Upper lobe of right lung (tissue), 1 donor: ENCODE data around the gene NHEJ1. TPM values are rescaled to one million over a fixed set of nuclear protein-coding genes. Genes with fewer than 3 reads are reported as not detected.

Experiments used
- ATAC-seq: fragments of 200-7000 bp; cut with Tn5 transposase; one replicate; pipeline ENCODE4 v1.9.1; 2020; ENCODE audit warnings: mild to moderate bottlenecking, moderate library complexity
- DNase-seq: peaks from one replicate; pipeline ENCODE4 v3.0.0-alpha.2; 2020
- H3K27ac ChIP-seq: fragments of 200-600 bp; one replicate; pipeline ENCODE4 v1.8.0; 2022
- H3K27me3 ChIP-seq: fragments of 200-600 bp; one replicate; pipeline ENCODE4 v1.8.0; 2022; ENCODE audit warnings: mild to moderate bottlenecking
- H3K36me3 ChIP-seq: fragments of 200-600 bp; one replicate; pipeline ENCODE4 v1.8.0; 2022
- H3K4me1 ChIP-seq: fragments of 200-600 bp; one replicate; pipeline ENCODE4 v1.8.0; 2022
- H3K4me3 ChIP-seq: fragments of 200-600 bp; one replicate; pipeline ENCODE4 v1.8.0; 2022; ENCODE audit warnings: mild to moderate bottlenecking
- H3K9me3 ChIP-seq: fragments of 200-600 bp; one replicate; pipeline ENCODE4 v1.8.0; 2022
- intact Hi-C: fragments of 100-400 bp; cut with DNase I; formaldehyde crosslinking; loops from one replicate; pipeline ENCODE4 v1.11.0; 2022
- total RNA-seq: library from RNA; stranded (reverse); fragmentation: NEBNext Ultra II Directional; extraction: Animal tissue kit (Norgen Biotek cat#: 25700); gene quantifications from one replicate; pipeline ENCODE4 v1.2.1, GENCODE V29; 2021
- TF ChIP-seq, protein P1 (sequence below): fragments of 200-600 bp; IDR thresholded peaks from one replicate; pipeline ENCODE4 v1.8.0; 2022; ENCODE audit warnings: antibody characterized with exemption
- donor health status: DM: no; HTN: yes; CAD: no; lungs with severe emphysema.

NHEJ1 gene
- total RNA-seq, 1 donor from 2014 or later: 14.3 TPM

DNA sequence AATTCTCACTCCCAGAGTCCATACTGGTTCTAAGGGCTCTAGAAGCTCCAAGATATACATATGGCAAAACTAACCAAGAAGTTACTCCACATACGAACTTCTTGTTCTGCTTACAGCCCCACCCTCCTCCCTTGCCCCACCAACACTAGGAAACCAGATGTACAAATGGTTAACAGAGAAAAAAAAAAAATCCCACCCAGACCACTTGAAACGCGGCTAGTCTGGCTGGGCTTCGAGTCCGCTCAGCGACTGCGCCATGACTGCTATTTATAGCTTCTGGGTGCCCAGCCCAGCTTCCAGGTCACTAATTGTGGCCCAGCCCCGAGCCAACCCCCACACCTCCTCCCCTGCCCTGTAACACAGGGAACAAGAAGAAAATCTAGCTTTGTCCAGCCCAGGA, 52.9 kb downstream of the NHEJ1 start:
- no peaks in the 10 kb centered on the region for H3K9me3 ChIP-seq
- H3K4me1 ChIP-seq: peaks cover 22% of the 10 kb centered on the region
- no peak overlapping the region for H3K27ac ChIP-seq
- H3K36me3 ChIP-seq: no peaks in the 10 kb centered on the region
- DNase-seq: peak; percentile 67
- TF ChIP-seq, protein P1, sequence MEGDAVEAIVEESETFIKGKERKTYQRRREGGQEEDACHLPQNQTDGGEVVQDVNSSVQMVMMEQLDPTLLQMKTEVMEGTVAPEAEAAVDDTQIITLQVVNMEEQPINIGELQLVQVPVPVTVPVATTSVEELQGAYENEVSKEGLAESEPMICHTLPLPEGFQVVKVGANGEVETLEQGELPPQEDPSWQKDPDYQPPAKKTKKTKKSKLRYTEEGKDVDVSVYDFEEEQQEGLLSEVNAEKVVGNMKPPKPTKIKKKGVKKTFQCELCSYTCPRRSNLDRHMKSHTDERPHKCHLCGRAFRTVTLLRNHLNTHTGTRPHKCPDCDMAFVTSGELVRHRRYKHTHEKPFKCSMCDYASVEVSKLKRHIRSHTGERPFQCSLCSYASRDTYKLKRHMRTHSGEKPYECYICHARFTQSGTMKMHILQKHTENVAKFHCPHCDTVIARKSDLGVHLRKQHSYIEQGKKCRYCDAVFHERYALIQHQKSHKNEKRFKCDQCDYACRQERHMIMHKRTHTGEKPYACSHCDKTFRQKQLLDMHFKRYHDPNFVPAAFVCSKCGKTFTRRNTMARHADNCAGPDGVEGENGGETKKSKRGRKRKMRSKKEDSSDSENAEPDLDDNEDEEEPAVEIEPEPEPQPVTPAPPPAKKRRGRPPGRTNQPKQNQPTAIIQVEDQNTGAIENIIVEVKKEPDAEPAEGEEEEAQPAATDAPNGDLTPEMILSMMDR: no peak
- intact Hi-C loops: no loop called here
- H3K4me3 ChIP-seq: no peak overlapping the region
- peak; percentile 75 for ATAC-seq
- H3K27me3 ChIP-seq: no peaks in the 10 kb centered on the region

DNA sequence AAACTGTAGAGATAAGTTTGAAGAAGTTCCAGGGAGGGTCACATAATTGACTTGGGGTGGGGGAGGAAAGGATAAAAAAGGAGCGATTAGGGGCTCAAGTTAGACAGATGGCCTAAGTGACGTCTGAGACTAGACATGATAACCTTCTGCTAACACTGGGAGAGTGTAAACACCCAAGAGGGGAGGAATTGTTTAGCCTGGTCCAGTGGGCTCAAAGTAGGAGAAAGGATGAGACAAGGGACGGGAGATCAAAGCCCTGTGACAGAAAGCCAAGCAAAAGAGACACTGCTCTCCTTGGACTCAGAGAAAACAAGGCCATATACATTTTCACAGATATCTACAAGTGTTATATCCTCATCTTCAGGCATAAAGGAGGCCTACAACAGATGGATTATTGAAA, 54.4 kb downstream of the NHEJ1 start:
- no peaks in the 10 kb centered on the region for H3K27me3 ChIP-seq
- DNase-seq (no peak), ATAC-seq (no peak)
- H3K36me3 ChIP-seq: no peaks in the 10 kb centered on the region
- intact Hi-C loops: no loop called here
- H3K27ac ChIP-seq: no peak overlapping the region
- no peak overlapping the region for H3K4me3 ChIP-seq
- peaks cover 22% of the 10 kb centered on the region for H3K4me1 ChIP-seq
- no peaks in the 10 kb centered on the region for H3K9me3 ChIP-seq
- TF ChIP-seq, protein P1: no peak

DNA sequence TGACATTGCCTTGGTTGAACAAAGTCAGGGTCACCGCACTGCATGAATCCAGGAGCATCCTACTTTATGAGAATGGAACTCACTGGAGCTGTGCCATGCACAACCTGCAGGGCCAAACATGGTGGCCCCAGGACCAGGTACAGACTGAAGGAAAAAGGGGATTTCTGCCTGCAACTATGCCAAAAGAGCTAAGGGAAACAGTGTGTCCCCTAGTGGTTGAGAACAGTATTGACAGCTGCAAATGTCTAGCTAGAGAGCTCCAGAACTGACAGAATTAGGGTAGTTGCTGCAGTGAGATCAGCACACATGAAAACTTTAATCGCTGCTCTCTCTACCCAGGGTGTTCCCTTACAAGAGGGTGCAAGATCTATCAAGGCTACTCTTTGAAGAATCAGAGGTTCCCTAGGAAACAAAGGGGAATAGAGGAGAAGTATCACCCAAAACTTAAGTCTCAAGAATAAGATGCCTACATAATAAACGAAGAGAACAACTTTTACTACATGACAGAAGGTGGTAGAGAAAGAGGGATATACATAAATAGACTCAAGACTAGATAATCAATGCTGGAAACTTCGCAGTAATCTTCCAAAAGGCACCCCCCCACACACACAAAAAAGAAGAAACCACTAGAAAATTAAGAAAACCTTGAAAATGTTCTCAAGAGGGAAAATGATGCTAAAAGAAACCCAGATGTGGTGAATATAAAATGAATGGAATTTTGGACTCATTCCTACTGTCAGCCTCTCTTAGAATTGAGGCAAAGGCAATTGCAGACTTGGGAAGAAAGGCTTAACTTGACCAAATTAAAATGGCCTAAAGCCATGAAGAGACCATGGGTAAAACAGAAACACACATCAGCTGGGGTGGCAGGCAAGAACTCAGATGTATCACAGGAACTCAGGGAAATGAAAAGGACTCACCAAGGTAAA, 56.2 kb downstream of the NHEJ1 start:
- Histone ChIP-seq H3K4me1 (peaks cover 18% of the 10 kb centered on the region), H3K9me3 (no peaks in the 10 kb centered on the region), H3K4me3 (no peak overlapping the region), H3K27ac (no peak overlapping the region), H3K27me3 (no peaks in the 10 kb centered on the region), H3K36me3 (no peaks in the 10 kb centered on the region)
- TF ChIP-seq, protein P1: peak; percentile 70
- intact Hi-C loops: no loop called here
- ATAC-seq (peak; percentile 77), DNase-seq (no peak)

DNA sequence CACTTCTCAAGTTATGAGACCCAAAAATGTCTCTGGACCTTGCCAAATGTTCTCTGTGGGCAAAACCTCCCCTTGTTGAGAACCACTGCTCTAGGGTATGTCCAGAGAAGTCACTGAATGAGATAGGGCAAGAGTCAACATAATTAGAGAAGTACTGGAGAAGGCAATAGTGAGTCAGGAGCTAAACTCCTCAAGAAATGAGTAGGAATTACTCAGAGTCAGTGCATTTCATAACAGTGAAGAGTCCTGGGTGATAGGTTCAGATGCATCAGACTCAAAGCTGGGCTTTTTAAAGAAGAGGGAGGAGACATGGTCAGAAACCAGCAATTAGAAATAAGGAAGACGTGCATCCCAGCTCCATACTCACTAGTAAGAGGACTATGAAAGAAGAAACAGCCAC, 61.3 kb downstream of the NHEJ1 start:
- DNase-seq (no peak), ATAC-seq (peak; percentile 82)
- Histone ChIP-seq H3K9me3 (no peaks in the 10 kb centered on the region), H3K4me3 (no peak overlapping the region), H3K27ac (no peak overlapping the region), H3K36me3 (no peaks in the 10 kb centered on the region), H3K4me1 (no peaks in the 10 kb centered on the region), H3K27me3 (no peaks in the 10 kb centered on the region)
- TF ChIP-seq, protein P1: no peak
- intact Hi-C loops: no loop called here

DNA sequence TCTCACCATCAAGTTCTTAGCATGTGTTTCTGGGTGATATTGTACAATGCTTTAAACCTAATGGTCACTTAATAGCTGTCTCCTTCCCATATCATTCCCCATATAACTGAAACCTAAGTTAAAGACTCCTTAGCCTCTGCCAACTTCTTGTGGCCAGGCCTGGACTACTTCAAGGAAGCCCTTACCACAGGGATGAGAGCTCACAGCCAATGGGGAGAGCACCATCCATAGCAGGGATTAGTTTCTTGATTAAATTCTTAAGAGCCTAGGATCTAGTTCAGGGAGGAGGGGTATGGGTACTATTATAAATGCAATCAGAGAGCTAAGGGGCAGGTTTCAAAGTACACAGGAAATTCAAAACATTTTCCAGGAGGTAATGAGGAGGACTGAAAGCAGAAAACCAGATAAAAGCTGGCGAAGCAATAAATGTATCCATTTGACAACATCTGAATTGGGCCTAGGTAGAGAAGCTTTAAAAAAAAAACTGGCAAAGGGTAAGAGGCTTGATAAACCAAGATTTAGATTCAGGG, 65.1 kb downstream of the NHEJ1 start:
- TF ChIP-seq, protein P1: no peak
- no peaks in the 10 kb centered on the region for H3K4me1 ChIP-seq

More for the DNA sequence above, 65.1 kb downstream of the NHEJ1 start:
- H3K9me3 ChIP-seq: no peaks in the 10 kb centered on the region
- H3K27ac ChIP-seq: no peak overlapping the region
- ATAC-seq: no peak
- no peak for DNase-seq
- intact Hi-C loops: no loop called here
- no peaks in the 10 kb centered on the region for H3K36me3 ChIP-seq
- no peak overlapping the region for H3K4me3 ChIP-seq
- H3K27me3 ChIP-seq: no peaks in the 10 kb centered on the region
